ENCODE results near the gene CCDC88C.

CCDC88C gene

GRCh38 chr14:91322623-91323022 lies 95.0 kb downstream of the CCDC88C start:
- no peak for DNase-seq (ENCODE audit: low read depth, low spot score)
- no peak overlapping the region for H3K4me3 ChIP-seq (ENCODE audit: low read depth, low read length)
- TF ChIP-seq CTCF (IDR thresholded peaks at IDR 0.05; ENCODE audit: insufficient read depth, low read length, missing control alignments) = no peak
- ChIA-PET POLR2A (no interaction called here), CTCF (interaction anchor here (1.3 to 8.9 kb wide), 11 partner anchors 9 to 105 kb away, joined by 3 to 97 read pairs (median 5); partner anchors contain the start of gene CCDC88C)

GRCh38 chr14:91321131-91321530 lies 96.5 kb downstream of the CCDC88C start:
- ChIA-PET POLR2A (no interaction called here), CTCF (interaction anchor here (1.0 to 8.9 kb wide), 5 partner anchors 8 to 98 kb away, joined by 3 to 97 read pairs (median 4); partner anchors contain the start of gene CCDC88C)
- no peak for TF ChIP-seq CTCF (IDR thresholded peaks at IDR 0.05; ENCODE audit: insufficient read depth, low read length, missing control alignments)
- H3K4me3 ChIP-seq (ENCODE audit: low read depth, low read length) = no peak overlapping the region
- no peak for DNase-seq (ENCODE audit: low read depth, low spot score)

- ChIA-PET POLR2A (no interaction called here), CTCF (no interaction called here)
- H3K4me3 ChIP-seq (ENCODE audit: low read depth, low read length) = no peak overlapping the region
- TF ChIP-seq CTCF (IDR thresholded peaks at IDR 0.05; ENCODE audit: insufficient read depth, low read length, missing control alignments) = no peak
- DNase-seq (ENCODE audit: low read depth, low spot score) = no peak
Observed at GRCh38 chr14:91320266-91320665, 97.4 kb downstream of the CCDC88C start.

GRCh38 chr14:91318911-91319310 lies 98.7 kb downstream of the CCDC88C start:
- ChIA-PET POLR2A (no interaction called here), CTCF (interaction anchor here (1.3 kb wide), 1 partner anchor 9 kb away, joined by 3 read pairs; no protein-coding TSS in a partner anchor)
- no peak for TF ChIP-seq CTCF (IDR thresholded peaks at IDR 0.05; ENCODE audit: insufficient read depth, low read length, missing control alignments)
- no peak for DNase-seq (ENCODE audit: low read depth, low spot score)
- no peak overlapping the region for H3K4me3 ChIP-seq (ENCODE audit: low read depth, low read length)

GRCh38 chr14:91317381-91318308 lies 100.0 kb downstream of the CCDC88C start:
- POLR2A ChIA-PET = no interaction called here
- no peak for TF ChIP-seq CTCF (IDR thresholded peaks at IDR 0.05; ENCODE audit: insufficient read depth, low read length, missing control alignments)
- CTCF ChIA-PET = interaction anchor here (1.3 kb wide), 1 partner anchor 11 kb away, joined by 3 read pairs; no protein-coding TSS in a partner anchor
- no peak overlapping the region for H3K4me3 ChIP-seq (ENCODE audit: low read depth, low read length)
- DNase-seq (ENCODE audit: low read depth, low spot score) = no peak

GRCh38 chr14:91316761-91317160 lies 100.9 kb downstream of the CCDC88C start:
- H3K4me3 ChIP-seq (ENCODE audit: low read depth, low read length) = no peak overlapping the region
- DNase-seq (ENCODE audit: low read depth, low spot score) = no peak
- POLR2A ChIA-PET = no interaction called here
- CTCF ChIA-PET = interaction anchor here (1.3 kb wide), 1 partner anchor 12 kb away, joined by 3 read pairs; no protein-coding TSS in a partner anchor
- no peak for TF ChIP-seq CTCF (IDR thresholded peaks at IDR 0.05; ENCODE audit: insufficient read depth, low read length, missing control alignments)

All from AG04449 (cell line).